OCI-LY7 (cell line): Measurements from ENCODE around the gene TAGLN2.
A peak's percentile ranks its signal among the peaks of the same experiment; 100 is the strongest.

ENCODE experiments used
- EZH2phosphoT487 ChIP-seq: fragments of 200-600 bp; sonication (generic); IDR thresholded peaks from 2 replicates; pipeline ENCODE4 v1.6.1; 2018; ENCODE audit warnings: low read depth, borderline replicate concordance, mild to moderate bottlenecking, mixed run types, antibody characterized with exemption, low read length, moderate library complexity, mixed read lengths
- TF ChIP-seq, protein P1 (sequence below): fragments of 200-600 bp; sonication (generic); conservative IDR thresholded peaks from 2 replicates; pipeline ENCODE4 v1.5.1; 2014; ENCODE audit warnings: mild to moderate bottlenecking, antibody characterized with exemption, low read length, moderate library complexity, mixed read lengths

DNA sequence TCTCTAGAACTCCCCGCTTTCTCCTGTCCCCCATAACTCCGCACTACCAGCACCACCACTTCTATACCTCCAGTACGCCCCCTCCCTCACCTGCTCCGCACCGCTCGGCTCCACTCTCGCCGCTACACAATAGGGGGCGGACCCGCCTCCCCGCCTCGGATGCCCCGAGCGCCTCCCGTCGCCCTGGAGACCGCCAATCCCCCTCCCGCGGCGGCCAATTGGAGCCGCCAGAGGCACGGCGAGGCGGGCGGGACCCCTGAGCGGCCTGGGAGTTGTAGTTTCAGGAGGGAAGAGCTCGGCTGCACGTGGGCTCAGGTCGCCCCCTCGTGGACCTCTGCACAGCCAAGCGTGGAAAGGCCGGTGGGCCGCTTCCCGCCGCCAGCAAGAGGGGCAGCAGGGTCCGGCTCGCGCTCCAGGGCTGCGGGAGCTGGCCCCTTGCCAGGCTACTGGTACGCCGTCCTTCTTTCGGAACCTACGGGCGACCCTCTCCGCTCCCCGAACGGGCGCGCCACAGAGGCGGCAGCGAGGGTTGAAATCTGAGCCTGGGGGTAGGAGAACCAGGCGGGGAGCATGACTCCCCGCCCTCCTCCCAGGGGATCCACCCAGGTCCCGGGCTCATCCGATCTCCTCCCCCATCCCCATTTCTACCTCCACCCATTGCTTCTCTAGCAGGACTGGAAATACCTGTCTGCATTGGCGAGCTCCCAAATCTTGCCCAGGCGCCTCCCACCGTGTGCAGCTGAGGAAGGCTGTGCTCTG lies 20.4 kb upstream of the TAGLN2 start, which contains the start of gene IGSF9:
- TF ChIP-seq, protein P1, sequence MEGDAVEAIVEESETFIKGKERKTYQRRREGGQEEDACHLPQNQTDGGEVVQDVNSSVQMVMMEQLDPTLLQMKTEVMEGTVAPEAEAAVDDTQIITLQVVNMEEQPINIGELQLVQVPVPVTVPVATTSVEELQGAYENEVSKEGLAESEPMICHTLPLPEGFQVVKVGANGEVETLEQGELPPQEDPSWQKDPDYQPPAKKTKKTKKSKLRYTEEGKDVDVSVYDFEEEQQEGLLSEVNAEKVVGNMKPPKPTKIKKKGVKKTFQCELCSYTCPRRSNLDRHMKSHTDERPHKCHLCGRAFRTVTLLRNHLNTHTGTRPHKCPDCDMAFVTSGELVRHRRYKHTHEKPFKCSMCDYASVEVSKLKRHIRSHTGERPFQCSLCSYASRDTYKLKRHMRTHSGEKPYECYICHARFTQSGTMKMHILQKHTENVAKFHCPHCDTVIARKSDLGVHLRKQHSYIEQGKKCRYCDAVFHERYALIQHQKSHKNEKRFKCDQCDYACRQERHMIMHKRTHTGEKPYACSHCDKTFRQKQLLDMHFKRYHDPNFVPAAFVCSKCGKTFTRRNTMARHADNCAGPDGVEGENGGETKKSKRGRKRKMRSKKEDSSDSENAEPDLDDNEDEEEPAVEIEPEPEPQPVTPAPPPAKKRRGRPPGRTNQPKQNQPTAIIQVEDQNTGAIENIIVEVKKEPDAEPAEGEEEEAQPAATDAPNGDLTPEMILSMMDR: peak; percentile 49
- TF ChIP-seq EZH2phosphoT487: no peak
